BJ (cell line): Measurements from ENCODE around the gene UQCRHL. TPM values are rescaled to one million over a fixed set of nuclear protein-coding genes. Genes with fewer than 3 reads are reported as not detected.

Experiments
- CTCF ChIA-PET: fragments of 350-600 bp; formaldehyde crosslinking; extraction: SDS; loops from one replicate; lab custom pipeline; 2021; ENCODE audit warnings: antibody characterized with exemption, inconsistent platforms; lab: Yijun Ruan, JAX
- POLR2A ChIA-PET: fragments of 300-600 bp; sonication (Branson Sonifier 250); formaldehyde crosslinking; extraction: SDS; loops from one replicate; lab custom pipeline; 2021; ENCODE audit warnings: antibody characterized with exemption; lab: Charles Lee
- DNase-seq: peaks from one replicate; pipeline ENCODE4 v3.0.0-alpha.2; 2011; ENCODE audit warnings: low read depth
- H3K27me3 ChIP-seq: 2 replicates; pipeline ENCODE4 v1.6.0; 2011; ENCODE audit warnings: low read length; ENCODE audit not compliant: control insufficient read depth, insufficient read depth
- H3K36me3 ChIP-seq: 2 replicates; pipeline ENCODE4 v1.5.1; 2011; ENCODE audit warnings: low read length; ENCODE audit not compliant: control insufficient read depth, insufficient read depth
- H3K4me3 ChIP-seq: 2 replicates; pipeline ENCODE4 v1.5.1; 2011; ENCODE audit warnings: low read depth, mild to moderate bottlenecking, control low read depth, low read length
- polyA plus RNA-seq: library from polyadenylated mRNA; depleted of rRNA; stranded (reverse); fragments of >200 nt; gene quantifications from 2 replicates; pipeline ENCODE4 v1.2.3, GENCODE V29; 2011
- TF ChIP-seq, protein P1 (sequence below): IDR thresholded peaks from 2 replicates; pipeline ENCODE4 v1.5.1; 2011; ENCODE audit warnings: low read depth, mild to moderate bottlenecking, control low read depth, inconsistent platforms, low read length, moderate library complexity; ENCODE audit not compliant: insufficient read depth

UQCRHL gene
- polyA plus RNA-seq, 1 experiment: 0.56 TPM

DNA sequence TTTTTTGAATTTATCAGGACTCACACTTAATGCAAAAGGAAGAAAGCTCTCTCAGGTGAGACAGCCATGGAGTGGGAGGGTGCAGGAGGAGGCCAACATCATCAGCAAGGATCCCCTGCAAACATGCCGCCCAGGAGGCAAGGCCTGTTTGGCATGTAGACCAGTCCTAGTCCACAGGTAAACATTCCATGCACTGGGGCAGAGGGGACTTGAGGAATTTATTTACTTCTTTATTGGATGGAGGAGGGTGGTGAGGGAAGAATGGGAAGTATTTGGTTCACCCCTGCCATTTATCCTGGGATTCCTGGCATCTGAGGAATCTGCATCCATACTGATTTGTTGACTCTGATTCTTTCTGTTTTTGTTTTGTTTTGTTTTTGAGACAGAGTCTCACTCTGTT, 1.5 kb upstream of the UQCRHL start:
- POLR2A ChIA-PET: no interaction called here
- Histone ChIP-seq H3K4me3 (no peak overlapping the region), H3K36me3 (no peaks in the 10 kb centered on the region), H3K27me3 (no peaks in the 10 kb centered on the region)
- TF ChIP-seq, protein P1, sequence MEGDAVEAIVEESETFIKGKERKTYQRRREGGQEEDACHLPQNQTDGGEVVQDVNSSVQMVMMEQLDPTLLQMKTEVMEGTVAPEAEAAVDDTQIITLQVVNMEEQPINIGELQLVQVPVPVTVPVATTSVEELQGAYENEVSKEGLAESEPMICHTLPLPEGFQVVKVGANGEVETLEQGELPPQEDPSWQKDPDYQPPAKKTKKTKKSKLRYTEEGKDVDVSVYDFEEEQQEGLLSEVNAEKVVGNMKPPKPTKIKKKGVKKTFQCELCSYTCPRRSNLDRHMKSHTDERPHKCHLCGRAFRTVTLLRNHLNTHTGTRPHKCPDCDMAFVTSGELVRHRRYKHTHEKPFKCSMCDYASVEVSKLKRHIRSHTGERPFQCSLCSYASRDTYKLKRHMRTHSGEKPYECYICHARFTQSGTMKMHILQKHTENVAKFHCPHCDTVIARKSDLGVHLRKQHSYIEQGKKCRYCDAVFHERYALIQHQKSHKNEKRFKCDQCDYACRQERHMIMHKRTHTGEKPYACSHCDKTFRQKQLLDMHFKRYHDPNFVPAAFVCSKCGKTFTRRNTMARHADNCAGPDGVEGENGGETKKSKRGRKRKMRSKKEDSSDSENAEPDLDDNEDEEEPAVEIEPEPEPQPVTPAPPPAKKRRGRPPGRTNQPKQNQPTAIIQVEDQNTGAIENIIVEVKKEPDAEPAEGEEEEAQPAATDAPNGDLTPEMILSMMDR: no peak
- CTCF ChIA-PET: no interaction called here
- DNase-seq: no peak

DNA sequence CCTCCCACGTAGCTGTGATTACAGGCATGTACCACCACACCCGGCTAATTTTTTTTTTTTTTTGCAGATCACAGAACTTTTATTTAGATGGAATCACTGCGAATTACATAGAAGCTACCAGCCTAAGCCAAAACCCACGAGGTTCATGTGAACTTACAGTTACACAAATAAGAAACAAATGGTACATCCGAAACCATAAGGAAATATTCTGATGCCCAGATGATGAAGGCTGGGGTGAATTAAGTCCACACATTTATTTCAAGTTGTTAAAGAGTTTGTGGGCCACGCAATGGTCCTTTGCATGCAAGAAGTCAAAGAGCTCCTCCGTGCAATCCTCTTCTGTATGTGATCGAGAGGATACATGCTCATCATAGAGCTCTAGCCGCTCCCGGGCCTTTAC, 328 bp downstream of the UQCRHL start:
- H3K36me3 ChIP-seq: no peaks in the 10 kb centered on the region
- CTCF ChIA-PET: interaction anchor here (0.7 to 1.7 kb wide), 3 partner anchors 9 to 24 kb away, joined by 3 to 8 read pairs (median 4); no protein-coding TSS in a partner anchor
- no peaks in the 10 kb centered on the region for H3K27me3 ChIP-seq
- DNase-seq: no peak
- H3K4me3 ChIP-seq: no peak overlapping the region
- POLR2A ChIA-PET: no interaction called here
- TF ChIP-seq, protein P1: no peak

DNA sequence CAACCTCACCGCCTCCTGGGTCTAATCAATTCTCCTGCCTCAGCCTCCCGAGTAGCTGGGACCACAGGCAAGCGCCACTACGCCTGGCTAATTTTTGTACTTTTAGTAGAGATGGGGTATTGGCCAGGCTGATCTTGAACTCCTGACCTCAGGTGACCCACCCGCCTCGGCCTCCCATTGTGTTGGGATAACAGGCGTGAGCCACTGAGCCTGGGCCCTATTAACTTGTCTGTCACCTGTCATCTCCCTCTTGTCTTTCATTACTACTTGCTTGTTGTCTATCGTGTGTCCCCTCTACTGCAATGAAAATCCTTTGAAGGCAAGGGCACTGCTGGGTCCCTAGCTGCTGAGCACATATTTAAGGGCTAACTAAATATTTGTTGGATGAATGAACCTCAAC, 3.4 kb downstream of the UQCRHL start:
- Histone ChIP-seq H3K27me3 (no peaks in the 10 kb centered on the region), H3K36me3 (no peaks in the 10 kb centered on the region), H3K4me3 (no peak overlapping the region)
- TF ChIP-seq, protein P1: no peak
- CTCF ChIA-PET: interaction anchor here (0.6 to 6.1 kb wide), 4 partner anchors 11 to 190 kb away, joined by 4 to 26 read pairs (median 12); no protein-coding TSS in a partner anchor
- POLR2A ChIA-PET: no interaction called here
- no peak for DNase-seq

DNA sequence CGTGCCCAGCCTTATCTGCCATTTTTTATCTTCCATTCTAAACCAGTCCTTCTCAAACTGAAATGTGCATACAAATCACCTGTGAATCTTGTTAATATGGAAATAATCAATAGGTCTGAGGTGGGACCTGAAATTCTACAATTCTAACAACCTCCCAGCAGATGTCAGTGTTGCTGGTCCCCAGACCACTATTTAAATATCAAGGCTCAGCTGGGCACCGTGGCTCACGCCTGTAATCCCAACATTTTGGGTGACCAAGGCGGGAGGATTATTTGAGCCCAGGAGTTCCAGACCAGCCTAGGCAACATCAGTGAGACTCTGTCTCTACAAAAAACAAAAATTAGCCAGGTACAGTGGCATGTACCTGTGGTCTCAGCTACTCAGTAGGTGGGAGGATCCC, 4.1 kb downstream of the UQCRHL start:
- POLR2A ChIA-PET: no interaction called here
- no peak for DNase-seq

DNA sequence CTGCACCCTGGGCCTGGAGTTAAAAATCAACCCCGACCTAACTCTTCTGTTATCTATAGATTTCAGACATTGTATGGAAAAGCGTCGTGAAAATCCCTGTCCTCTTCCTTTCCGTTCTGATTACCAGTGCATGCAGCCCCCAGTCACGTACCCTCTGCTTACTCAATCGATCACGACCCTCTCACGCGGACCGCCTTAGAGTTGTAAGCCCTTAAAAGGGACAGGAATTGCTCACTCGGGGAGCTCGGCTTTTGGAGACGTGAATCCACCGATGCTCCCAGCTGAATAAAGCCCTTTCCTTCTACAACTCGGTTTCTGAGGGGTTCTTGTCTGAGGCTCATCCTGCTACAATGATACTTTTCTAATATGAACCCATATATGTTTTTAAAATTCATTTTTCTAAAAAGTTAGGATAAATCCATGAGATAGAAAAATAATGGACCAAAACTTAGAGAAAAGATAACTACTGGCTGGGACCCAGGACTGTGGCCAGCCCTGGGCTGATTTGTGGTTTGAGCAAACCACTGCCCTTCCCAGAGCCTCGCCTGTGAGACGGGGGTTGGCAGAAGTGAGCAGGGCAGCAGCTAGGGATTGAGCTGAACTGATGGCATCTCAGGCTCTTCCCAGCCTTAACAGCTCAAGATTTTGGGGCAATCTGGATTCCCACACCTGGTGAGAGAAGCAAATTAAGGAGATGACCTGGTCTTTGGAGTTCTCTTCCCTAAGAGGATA, 5.0 kb downstream of the UQCRHL start:
- Histone ChIP-seq H3K27me3 (no peaks in the 10 kb centered on the region), H3K36me3 (no peaks in the 10 kb centered on the region), H3K4me3 (no peak overlapping the region)
- TF ChIP-seq, protein P1: no peak
- DNase-seq: no peak
- POLR2A ChIA-PET: no interaction called here
- CTCF ChIA-PET: interaction anchor here (0.9 to 6.1 kb wide), 7 partner anchors 10 to 192 kb away, joined by 3 to 26 read pairs (median 5); no protein-coding TSS in a partner anchor

More for the DNA sequence above, 4.1 kb downstream of the UQCRHL start:
- Histone ChIP-seq H3K4me3 (no peak overlapping the region), H3K36me3 (no peaks in the 10 kb centered on the region), H3K27me3 (no peaks in the 10 kb centered on the region)
- TF ChIP-seq, protein P1: peak; percentile 33
- CTCF ChIA-PET: interaction anchor here (1.3 to 6.1 kb wide), 3 partner anchors 12 to 191 kb away, joined by 4 to 26 read pairs (median 19); no protein-coding TSS in a partner anchor
